ENCODE measurements around the gene RND1.
"Not testable (repeated sequence)": the region's sequence is repeated elsewhere in the genome, so short reads cannot be mapped to it uniquely, and the experiment has no call there.

DNA sequence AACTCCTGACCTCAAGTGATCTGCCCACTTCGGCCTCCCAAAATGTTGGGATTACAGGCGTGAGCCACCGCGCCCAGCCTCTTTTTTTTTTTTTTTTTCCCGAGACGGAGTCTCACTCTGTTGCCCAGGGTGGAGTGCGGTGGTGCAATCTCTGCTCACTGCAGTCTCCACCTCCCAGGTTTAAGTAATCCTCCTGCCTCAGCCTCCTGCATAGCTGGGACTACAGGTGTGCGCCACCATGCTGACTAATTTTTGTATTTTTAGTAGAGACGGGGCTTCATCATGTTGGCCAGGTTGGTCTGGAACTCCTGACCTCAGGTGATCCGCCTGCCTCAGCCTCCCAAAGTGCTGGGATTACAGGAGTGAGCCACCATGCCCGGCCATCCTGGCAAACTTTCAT, 44.0 kb upstream of the RND1 start:
- TF ChIP-seq, protein P1, sequence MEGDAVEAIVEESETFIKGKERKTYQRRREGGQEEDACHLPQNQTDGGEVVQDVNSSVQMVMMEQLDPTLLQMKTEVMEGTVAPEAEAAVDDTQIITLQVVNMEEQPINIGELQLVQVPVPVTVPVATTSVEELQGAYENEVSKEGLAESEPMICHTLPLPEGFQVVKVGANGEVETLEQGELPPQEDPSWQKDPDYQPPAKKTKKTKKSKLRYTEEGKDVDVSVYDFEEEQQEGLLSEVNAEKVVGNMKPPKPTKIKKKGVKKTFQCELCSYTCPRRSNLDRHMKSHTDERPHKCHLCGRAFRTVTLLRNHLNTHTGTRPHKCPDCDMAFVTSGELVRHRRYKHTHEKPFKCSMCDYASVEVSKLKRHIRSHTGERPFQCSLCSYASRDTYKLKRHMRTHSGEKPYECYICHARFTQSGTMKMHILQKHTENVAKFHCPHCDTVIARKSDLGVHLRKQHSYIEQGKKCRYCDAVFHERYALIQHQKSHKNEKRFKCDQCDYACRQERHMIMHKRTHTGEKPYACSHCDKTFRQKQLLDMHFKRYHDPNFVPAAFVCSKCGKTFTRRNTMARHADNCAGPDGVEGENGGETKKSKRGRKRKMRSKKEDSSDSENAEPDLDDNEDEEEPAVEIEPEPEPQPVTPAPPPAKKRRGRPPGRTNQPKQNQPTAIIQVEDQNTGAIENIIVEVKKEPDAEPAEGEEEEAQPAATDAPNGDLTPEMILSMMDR (conservative IDR thresholded peaks at IDR 0.05; ENCODE audit: low read length): not testable (repeated sequence)
- TF ChIP-seq EZH2phosphoT487 (IDR thresholded peaks at IDR 0.05; ENCODE audit: borderline replicate concordance, low read depth, low read length): not testable (repeated sequence)
